Caki2 (cell line): ENCODE measurements around the gene KRTAP10-1. TPM values are rescaled to one million over a fixed set of nuclear protein-coding genes. Genes with fewer than 3 reads are reported as not detected.
"Not testable (repeated sequence)": the region's sequence is repeated elsewhere in the genome, so short reads cannot be mapped to it uniquely, and the experiment has no call there.

Experiments
- DNase-seq: peaks from one replicate; pipeline ENCODE4 v3.0.0-alpha.2; 2015; ENCODE audit warnings: low read depth
- in situ Hi-C: cut with HindIII; loops from 2 replicates; pipeline ENCODE4 v1.10.0; 2016; ENCODE audit warnings: low sequenced_read_pairs, low pct_unique_long_range_greater_than_20kb, mixed read lengths
- total RNA-seq: library from RNA; depleted of rRNA; stranded (reverse); fragments of >200 nt; shearing (Covaris generic); gene quantifications from 2 replicates; pipeline ENCODE4 v1.2.3, GENCODE V29; 2014; ENCODE audit warnings: low replicate concordance; rRNA removed

KRTAP10-1 gene, protein sequence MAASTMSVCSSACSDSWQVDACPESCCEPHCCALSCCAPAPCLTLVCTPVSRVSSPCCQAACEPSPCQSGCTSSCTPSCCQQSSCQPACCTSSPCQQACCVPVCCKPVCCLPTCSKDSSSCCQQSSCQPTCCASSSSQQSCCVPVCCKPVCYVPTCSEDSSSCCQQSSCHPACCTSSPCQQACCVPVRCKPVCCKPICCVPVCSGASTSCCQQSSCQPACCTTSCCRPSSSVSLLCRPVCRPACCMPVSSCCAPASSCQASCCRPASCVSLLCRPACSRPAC
- not detected in 2 replicates for total RNA-seq

DNA sequence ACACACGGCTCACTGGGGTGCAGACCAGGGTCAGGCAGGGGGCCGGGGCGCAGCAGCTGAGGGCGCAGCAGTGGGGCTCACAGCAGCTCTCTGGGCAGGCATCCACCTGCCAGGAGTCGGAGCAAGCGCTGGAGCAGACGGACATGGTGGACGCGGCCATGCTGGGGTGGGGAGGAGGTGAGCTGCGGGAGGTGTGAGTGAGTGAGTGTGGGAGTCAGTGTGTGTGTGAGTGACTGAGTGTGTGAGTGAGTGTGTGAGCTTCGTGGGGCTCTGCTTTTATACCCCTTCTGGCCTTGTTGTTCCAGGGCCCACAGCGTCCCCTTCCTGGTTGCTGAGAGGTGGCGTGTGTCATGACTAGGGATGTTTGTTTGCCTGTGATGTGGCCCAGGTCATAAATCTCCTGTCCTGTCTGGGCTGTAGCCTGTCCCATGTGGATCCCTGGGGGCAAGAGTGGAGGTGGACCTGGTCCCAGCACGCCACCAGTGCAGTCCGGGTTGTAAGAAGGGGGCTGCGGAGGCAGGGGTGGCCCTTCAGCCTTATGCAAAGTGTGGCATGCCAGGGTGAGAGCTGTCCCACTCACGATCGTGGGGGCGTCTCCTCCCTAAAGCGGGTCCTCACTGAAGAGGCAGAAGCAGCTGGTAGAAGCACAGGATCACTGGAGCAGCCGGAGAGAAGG, at the start of gene KRTAP10-1:
KRTAP10-1 (minus strand) TSS at position 205 of the 676 bp plus-strand sequence; CDS start at position 160, 45 bp downstream.
- in situ Hi-C loops, result no loop called here
- no peak for DNase-seq

DNA sequence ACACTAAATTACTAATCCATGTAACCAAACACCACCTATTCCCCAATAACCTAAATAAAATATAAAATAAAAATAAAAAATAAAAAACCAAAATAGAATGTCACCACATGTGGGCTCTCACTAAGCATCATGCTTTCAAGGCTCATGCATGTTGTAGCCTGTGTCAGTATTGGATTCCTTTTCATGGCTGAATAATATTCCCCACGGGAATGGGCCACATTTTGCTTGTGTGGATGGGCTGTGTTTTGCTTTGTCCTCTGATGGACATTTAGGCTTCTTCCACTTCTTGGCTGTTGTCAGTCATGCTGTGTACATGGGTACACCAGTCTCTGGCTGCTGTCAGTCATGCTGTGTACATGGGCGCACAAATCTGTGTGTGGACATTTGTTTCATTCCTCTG, 49.1 kb upstream of the KRTAP10-1 start:
- DNase-seq, result no peak
- in situ Hi-C loops, result no loop called here

DNA sequence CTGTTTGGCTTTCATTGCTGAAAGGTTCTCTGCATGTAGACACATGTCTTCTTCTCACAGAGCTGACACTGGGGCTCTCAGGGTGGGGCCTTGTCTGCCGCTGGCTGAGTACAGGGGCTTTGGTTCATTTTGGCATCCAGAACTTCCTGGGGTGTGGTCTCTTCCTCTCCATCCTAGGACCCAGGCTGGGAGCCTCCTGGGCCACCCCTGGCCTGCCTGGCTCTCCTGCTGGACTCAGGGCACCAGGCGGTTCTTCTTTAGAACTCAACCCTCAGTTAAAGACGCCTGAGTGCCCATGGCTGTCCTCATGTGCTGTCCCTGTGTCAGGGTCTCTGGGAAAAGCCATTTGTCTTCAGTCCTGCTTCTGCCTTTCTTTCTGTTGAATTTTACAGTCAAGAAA, 45.9 kb upstream of the KRTAP10-1 start:
- no peak for DNase-seq
- in situ Hi-C loops, result no loop called here

DNA sequence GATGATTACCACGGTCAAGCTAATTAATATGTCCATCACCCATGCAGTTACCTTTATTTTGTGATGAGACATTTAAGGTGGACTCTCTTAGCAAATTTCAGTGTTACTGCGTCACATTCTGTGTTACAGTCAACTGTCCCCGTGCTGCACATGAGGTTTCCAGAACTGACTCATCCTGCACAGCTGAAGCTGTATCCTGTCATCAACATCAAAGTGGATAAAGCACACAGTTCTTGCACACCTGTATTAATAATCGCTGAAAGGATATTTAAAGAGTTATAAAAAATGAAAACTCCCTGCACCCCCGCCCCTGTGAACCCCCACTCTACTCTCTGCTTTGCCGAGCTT, 43.8 kb upstream of the KRTAP10-1 start:
- in situ Hi-C loops, result no loop called here
- no peak for DNase-seq

DNA sequence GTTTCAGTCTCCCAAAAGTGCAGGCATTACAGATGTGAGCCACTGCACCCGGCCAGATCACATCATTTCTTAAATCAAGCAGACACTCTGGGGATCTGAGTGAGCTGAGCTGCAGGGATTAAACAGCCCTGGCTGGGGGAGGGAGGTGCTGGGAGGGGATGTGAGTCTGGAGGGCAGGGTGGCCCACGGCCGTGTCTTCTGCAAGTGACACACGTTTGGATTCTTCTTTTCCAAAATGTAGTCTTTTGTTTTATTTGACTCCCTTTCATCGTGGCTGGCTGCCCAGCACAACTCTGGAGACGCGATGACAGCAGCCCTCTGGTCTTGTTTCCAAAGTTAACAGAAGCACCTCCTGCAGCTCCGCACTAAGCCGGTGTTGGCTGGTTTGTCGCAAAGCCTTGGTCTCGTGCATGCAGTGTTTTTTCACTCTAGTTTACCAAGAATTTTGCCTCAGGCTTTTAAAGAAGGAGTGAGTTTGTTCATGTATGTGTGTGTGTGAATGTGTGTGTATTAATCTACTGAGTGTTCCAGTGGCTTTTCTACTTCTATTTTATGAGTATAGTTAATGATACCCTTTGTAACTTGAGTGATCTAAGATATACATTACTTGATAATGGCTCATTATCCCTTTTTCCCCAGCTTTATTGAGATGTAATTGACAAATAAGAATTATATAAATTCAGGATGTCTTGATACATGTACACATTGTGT, 43.2 kb upstream of the KRTAP10-1 start:
- in situ Hi-C loops, result no loop called here
- DNase-seq, result no peak

DNA sequence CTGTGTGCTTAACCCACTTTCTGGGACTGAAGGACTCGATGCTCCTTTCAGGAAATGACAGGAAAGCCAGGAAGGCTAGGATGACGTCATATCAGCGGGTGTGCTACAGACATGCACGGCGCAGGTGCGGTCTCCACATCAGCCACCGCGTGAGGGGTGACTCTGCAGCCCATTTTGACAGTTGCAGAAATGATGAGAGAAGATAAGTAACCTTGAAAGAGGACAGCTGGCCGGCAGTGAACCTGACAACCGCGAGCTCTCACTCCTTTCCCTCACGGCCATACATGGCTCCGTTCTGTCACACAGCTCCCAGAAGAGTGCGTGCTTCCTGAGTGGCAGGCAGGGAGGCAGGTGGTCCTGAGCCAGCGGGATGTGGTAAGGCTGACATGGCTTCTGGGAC, 42.1 kb upstream of the KRTAP10-1 start:
- no peak for DNase-seq
- in situ Hi-C loops, result no loop called here

DNA sequence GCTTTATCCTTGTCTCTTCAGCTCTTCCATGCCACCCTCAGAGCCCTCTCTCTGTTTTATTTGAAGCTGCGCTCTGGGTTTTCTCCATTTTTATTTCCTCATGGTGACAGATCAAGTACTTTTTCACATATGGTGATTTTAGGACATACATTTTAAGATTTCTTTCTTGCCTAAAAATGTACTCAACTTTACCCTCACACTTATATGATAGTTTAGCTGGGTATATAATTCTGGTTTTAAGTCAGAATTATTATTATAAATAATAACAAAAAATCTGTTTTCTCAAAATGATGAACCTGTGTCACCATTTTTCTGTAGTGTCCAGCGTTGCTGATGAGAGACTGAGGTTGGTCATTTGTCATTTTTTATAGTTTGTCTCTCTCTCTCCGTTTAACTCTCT, 41.2 kb upstream of the KRTAP10-1 start:
- in situ Hi-C loops, result no loop called here
- no peak for DNase-seq

DNA sequence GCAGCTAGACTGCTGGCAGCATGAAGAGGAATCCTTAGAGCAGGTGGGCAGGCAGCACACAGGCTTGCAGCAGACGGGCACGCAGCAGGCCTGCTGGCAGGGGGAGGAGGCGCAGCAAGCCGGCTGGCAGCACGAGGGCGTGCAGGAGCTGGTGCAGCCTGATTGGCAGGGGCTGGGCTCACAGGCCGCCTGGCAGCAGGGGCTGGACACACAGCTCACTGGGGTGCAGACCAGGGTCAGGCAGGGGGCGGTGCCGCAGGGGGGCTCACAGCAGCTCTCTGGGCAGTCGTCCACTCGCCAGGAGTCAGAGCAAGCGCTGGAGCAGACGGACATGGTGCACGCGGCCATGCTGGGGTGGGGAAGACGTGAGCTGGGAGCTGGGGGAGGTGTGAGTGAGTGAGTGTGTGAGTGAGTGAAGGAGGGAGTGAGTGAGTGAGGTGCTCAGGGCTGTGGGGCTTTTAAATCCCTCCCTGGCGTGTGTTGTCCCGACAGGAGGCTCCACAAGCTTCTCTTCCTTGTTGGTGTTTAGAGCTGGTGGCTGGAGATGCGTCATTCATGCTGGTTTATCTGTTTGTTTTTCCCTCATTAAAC, 40.3 kb upstream of the KRTAP10-1 start, which contains the start of gene KRTAP10-5:
KRTAP10-5 (minus strand) TSS at position 374 of the 591 bp plus-strand sequence; CDS start at position 348, 26 bp downstream.
- DNase-seq, in situ Hi-C loops: not testable (repeated sequence)

DNA sequence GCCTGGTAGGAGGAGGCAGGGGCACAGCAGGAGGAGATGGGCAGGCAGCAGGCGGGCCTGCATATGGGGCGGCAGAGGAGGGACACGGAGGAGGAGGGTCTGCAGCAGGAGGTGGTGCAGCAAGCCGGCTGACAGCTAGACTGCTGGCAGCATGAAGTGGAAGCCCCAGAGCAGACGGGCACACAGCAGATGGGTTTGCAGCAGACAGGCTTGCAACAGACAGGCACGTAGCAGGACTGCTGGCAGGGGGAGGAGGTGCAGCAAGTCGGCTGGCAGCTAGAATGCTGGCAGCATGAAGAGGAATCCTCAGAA, 39.8 kb upstream of the KRTAP10-1 start:
- in situ Hi-C loops, result no loop called here
- DNase-seq, result no peak

DNA sequence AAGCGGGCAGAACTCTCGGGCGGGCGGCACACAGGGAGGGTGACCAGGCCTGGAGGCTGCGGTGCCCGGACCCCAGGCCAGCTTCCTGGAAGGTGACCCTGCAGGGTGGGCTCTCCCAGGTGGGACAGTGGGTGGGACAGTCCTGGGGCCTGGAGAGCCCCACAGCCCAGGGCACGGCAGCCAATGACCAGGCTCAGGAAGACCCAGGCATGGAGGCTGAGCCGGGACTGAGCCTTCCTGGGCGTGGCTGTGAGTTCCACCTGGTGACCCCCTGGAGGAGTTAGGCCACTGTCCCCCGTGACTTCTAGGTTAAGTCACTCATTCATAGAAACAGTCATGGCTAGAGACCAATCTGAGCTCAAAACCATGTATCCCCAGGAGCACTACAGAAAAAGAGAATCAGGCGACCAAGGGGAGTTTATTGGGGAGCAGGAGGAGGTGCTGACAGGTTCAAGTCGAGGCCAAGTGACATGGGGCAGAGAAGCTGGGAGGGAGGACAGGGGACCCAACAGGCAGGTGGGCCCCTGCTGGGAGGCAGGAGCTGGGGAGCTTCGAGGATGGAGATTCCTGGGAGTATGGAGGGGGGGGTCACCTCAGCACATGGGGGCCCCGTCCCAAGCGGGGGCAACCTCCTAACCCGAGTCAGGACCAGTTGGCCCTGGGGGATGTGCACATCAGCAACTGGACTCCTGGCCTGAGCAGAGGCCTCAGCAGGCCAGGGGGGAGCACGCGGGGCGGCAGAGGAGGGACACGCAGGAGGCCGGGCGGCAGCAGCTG, 39.2 kb upstream of the KRTAP10-1 start:
- DNase-seq, result no peak
- in situ Hi-C loops, result no loop called here

DNA sequence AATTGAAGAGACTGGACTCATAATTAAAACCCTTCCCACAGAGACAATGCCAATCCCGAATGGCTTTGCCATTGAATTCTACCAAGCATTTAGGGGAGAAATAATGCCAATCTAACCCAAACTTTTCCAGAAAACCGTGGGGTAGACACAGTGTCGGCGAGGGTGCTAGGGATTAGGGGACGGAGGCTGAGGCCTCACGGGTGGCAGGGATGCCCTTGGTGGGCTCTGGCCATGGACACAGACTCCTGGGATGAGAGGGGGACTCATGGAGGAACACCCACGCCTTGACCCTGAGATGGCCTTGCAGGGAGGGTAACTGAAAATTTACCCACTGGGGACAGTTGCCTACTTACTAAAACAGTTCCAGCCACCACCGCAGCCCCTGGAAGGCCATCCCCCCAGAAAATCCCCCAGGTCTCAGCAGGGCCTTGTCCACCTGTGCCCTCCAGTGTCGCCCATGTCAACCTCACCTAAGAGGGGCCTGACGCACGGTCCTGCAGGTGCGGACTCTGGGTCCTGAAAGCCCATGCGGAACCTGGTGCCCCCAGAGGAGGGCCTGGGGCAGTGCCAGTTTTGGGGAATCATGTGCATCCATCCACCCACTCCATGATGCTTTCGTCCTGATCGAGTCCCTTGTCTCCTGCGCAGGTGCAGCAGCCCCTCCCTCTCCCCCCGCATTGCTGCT, 38.5 kb upstream of the KRTAP10-1 start:
- DNase-seq, result no peak
- in situ Hi-C loops, result no loop called here

DNA sequence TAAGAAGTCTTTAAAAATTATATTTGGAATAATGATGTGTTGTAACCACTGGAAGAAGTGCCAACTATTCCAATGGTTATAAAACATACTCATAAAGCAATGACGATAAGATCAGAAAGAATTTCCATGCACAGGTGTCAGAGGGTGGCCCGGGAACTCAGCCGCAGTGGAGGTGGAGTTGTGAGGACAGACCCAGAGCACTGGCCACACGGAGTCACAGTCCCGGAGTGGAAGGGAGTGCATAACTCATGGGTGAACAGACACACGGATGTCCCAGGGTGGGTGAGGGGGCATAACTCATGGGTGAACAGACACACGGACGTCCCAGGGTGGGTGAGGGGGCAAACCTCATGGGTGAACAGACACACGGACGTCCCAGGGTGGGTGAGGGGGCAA, 36.0 kb upstream of the KRTAP10-1 start:
- in situ Hi-C loops, result no loop called here
- no peak for DNase-seq

DNA sequence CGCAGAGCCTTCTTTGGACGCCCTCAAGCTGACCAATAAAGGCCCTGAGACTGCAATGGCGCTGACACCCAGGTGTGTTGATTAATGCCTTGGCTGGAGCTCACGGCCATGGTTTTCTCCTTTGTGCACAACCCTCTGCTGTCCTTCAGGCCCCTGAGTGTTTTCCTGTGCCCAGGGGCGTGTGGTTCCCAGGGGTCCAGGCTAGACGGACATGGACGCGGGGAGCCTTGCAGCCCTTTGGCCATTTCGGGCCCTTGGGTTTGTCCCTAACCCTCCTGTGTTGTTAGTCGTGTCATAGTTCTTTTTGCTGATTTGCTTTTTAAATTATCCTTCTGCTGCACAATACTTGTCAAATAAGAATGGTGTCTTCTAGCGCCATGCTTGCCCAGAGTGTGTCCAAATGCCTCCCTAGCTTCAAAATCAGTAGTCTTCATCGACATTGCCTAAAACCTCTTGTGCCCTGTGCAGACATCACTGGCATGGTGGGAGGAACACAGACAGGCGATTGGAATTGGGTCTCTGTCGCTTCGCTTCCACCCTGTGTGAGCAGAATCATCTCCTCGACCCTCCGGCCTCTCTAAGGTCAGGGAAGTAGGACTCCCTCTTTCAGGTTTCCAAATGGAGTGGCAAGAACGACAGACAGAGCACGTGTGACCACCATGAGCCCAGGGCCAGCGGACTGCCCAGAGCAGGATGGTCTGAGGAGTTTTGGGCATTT, 35.5 kb upstream of the KRTAP10-1 start:
- no peak for DNase-seq
- in situ Hi-C loops, result no loop called here

DNA sequence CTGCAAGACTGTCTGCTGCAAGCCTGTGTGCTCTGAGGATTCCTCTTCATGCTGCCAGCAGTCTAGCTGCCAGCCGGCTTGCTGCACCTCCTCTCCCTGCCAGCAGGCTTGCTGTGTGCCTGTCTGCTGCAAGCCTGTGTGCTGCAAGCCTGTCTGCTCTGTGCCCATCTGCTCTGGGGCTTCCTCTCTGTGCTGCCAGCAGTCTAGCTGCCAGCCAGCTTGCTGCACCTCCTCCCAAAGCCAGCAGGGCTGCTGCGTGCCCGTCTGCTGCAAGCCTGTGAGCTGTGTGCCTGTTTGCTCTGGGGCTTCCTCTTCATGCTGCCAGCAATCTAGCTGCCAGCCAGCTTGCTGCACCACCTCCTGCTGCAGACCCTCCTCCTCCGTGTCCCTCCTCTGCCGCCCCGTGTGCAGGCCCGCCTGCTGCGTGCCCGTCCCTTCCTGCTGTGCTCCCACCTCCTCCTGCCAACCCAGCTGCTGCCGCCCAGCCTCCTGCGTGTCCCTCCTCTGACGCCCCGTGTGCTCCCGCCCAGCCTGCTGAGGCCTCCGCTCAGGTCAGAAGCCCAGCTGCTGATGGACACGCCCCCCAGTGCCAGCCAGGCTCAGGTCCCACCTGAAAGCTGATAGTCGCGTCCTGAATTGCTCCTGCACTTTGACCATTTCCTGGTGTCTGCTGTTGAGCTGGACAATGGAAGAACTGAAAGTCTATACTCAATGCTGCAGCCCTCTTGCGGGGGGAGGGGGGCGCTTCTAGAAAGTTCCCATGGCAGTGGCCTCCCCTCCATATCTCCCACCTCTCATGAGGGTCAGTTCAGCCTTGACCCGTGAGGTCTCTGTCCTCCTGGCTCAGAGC, 34.7 kb upstream of the KRTAP10-1 start:
- DNase-seq, result no peak
- in situ Hi-C loops, result no loop called here

DNA sequence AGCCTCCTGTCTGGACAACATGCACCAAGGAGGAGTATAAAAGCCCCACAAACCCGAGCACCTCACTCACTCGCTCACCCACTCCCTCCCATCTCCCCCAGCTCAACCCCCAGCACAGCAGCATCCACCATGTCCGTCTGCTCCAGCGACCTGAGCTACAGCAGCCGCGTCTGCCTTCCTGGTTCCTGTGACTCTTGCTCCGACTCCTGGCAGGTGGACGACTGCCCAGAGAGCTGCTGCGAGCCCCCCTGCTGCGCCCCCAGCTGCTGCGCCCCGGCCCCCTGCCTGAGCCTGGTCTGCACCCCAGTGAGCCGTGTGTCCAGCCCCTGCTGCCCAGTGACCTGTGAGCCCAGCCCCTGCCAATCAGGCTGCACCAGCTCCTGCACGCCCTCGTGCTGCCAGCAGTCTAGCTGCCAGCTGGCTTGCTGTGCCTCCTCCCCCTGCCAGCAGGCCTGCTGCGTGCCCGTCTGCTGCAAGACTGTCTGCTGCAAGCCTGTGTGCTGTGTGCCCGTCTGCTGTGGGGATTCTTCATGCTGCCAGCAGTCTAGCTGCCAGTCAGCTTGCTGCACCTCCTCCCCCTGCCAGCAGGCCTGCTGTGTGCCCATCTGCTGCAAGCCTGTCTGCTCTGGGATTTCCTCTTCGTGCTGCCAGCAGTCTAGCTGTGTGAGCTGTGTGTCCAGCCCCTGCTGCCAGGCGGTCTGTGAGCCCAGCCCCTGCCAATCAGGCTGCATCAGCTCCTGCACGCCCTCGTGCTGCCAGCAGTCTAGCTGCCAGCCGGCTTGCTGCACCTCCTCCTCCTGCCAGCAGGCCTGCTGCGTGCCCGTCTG, 33.8 kb upstream of the KRTAP10-1 start, which contains the start of gene KRTAP10-4:
KRTAP10-4 (plus strand) TSS at position 100 of the 827 bp plus-strand sequence; CDS start at position 130, 30 bp downstream.
- DNase-seq, in situ Hi-C loops: not testable (repeated sequence)
